GM12873 (cell line): Measurements from ENCODE around the gene UNKL.

Experiments
- TF ChIP-seq, protein P1 (sequence below): IDR thresholded peaks from 2 replicates; pipeline ENCODE4 v1.5.1; 2012; ENCODE audit warnings: low read depth, mild to moderate bottlenecking, moderate library complexity, low read length, control low read depth; ENCODE audit not compliant: insufficient read depth; ENCODE audit errors: missing control alignments

UNKL gene

DNA sequence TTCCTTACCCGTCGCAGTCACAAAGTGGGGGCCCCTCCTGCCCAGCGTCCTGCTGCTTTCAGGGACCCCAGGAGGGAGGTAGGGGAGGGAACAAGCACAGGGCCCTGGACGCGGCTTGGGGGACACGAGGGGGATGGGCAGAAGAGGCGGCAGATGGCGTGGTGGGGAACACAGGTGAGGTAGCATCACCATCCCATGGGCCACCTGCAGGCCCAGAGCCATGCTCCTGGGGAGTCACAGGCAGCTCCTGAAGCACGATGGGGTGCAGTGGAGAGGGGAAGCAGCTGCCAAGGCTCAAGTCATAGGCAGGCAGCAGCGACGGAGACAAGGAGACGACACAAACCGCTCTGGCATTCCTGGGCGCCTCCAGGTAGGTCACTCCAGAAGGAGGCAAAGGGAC is 10.8 kb downstream of the UNKL start:
- TF ChIP-seq, protein P1, sequence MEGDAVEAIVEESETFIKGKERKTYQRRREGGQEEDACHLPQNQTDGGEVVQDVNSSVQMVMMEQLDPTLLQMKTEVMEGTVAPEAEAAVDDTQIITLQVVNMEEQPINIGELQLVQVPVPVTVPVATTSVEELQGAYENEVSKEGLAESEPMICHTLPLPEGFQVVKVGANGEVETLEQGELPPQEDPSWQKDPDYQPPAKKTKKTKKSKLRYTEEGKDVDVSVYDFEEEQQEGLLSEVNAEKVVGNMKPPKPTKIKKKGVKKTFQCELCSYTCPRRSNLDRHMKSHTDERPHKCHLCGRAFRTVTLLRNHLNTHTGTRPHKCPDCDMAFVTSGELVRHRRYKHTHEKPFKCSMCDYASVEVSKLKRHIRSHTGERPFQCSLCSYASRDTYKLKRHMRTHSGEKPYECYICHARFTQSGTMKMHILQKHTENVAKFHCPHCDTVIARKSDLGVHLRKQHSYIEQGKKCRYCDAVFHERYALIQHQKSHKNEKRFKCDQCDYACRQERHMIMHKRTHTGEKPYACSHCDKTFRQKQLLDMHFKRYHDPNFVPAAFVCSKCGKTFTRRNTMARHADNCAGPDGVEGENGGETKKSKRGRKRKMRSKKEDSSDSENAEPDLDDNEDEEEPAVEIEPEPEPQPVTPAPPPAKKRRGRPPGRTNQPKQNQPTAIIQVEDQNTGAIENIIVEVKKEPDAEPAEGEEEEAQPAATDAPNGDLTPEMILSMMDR, result no peak

DNA sequence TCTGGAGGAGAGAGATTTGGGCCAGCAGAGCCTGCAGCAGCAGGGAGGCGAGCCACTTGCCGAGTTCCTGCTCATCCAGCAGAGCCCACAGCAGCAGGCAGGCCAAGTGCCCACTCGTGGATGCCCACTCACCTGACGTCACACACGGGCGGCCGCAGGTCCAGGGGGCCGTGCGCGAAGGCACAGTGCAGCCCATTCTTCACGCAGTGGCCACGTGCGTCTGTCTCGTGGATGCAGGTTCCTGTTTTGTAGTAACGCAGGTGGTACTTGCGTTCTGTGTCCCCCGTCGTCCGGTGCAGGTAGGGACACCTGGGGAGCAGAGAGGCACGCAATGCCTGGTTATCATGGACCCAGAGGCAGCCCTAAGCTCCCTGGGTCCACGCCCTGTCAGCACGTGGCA is 11.5 kb downstream of the UNKL start:
- TF ChIP-seq, protein P1, result no peak

DNA sequence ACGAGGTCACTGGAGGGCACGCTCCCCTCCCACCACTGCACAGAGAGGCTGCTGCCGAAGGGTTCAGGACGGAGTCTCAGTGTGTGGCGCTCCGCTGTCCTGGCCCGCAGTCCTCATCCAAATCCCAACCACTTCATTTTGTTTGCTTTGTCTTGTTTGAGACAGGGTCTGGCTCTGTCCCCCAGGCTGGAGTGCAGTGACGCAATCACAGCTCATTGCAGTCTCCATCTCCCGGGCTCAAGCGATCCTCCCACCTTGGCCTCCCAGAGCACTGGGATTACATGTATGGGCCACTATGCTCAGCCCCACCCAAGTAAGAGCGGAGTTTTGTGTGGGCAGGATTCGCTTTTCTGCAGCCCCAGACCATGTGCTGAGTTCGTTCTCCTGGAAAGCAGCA is 12.7 kb downstream of the UNKL start:
- TF ChIP-seq, protein P1, result no peak

DNA sequence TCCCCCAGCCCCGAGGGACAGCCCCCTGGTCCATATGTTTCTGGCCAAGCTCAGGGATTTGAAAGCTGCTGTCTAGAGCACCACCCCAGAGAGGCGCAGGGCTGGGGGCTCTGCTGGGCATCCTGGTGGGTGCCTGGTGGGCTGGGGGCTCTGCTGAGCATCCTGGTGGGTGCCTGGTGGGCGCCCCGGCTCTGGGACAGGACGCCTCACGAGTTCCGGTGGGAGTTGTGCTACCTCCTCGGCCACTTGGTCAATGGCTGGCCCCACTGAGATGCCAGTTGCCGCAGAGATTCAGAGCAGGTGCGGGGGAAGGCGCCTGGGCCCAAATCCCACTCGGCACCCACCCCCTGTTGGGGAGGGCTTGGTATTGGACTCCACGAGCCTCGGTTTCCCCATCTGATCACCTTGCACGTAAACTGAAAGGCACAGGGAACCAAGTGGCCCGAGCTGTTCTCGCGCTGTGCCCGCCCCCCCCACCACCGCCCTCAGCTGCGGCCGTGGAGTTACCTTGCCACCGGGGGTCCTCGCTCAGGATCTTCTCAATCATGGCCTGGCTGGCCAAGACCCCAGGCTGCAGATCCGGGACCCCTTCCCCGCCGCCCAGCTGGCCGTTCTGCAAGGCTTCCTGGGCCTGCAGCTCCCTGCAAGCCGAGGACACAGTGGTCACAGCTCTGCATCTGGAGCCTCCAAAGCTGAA is 13.3 kb downstream of the UNKL start:
- TF ChIP-seq, protein P1, result no peak

DNA sequence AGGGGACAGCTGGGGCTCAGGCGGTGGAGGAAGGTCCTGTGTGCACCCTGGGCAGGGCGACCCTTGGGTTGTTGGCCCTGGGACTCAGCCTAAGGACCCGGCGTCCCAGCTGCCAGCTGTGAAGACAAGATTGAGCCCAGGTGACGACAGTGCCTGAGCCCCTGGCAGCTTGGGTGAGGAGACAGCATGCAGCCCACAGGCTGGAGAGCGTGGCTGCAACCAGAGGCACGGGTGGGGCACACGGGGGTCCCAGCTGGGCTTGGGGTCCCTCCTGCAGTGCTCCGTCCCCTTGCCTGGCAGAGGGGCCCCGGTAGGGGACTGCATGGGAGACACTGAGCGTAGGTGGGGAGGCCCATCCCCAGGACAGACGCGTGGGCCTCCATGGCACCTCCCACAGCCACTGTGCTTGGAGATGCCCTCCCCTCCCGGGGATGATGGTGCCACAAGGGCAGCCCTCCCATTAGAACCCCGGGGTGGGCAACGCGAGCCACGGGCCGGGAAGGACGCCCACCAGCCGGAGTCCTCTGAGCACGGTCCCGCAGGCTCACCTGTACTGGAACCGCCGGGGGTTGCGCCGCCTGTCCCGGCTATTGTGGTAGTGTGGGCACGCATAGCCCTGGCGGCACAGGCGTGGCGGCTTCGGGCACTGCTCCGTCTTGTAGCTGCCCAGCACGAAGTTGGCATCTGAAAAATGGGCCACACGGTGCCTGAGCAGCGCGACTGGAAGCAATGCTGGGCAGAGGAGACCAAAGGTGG is 15.5 kb downstream of the UNKL start:
- TF ChIP-seq, protein P1, result no peak

DNA sequence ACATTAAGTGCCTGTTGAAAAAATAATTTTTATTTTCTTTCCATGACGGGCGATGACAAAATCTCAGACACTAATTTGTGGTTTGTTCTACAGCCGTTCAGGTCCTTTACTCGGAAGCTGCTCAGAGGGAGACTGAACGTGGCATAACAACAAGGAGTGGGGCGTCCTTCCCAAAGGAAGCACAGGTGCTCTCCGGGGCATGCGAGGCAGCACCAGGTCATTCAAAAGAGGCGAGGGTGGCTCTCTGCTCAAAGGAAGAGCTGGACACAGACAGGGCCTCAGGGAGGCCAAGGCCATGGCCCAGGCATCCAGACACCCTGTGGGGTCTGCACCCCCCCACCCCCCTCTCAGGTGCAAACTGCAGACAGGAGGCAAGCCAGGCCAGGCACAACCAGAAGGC is 16.2 kb downstream of the UNKL start:
- TF ChIP-seq, protein P1, result no peak

DNA sequence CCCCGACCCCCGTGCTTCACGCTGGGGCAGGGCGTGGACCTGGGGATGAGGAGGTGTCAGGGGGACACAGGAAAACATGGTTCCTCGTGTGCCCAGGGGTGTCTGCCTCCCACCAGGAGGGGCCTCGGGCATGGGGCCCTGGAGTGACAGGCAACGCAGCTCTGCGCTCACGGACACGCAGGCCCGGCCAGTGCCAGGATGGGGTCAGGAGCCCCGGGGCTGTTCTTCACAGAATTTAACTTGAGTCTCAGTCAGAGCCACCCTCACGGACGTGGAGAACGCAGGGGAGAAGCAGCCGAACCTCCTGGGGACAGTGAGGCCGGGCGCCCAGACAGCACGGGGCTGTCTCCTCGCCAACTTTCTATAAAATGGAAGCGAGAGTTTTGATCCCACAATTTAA is 16.7 kb downstream of the UNKL start:
- TF ChIP-seq, protein P1, result no peak
